NCI-H460 (cell line): ENCODE results near the gene KRT71. TPM values are rescaled to one million over a fixed set of nuclear protein-coding genes. Genes with fewer than 3 reads are reported as not detected.

Experiments used
- DNase-seq: peaks from one replicate; pipeline ENCODE4 v3.0.0-alpha.2; 2016; ENCODE audit warnings: low read depth; ENCODE audit errors: extremely low read depth
- total RNA-seq: library from RNA; depleted of rRNA; stranded (reverse); fragments of >200 nt; shearing (Covaris generic); gene quantifications from 2 replicates; pipeline ENCODE4 v1.2.3, GENCODE V29; 2014

The KRT71 gene
- total RNA-seq, 1 experiment from 2014 or later = not detected

GRCh38 chr12:52540531-52540930 is 12.4 kb downstream of the KRT71 start:
- no peak for DNase-seq

- no peak for DNase-seq
Observed at GRCh38 chr12:52539821-52540173, 13.1 kb downstream of the KRT71 start.

- DNase-seq = no peak
Observed at GRCh38 chr12:52539083-52539820, 13.7 kb downstream of the KRT71 start.

GRCh38 chr12:52537101-52537500 is 15.8 kb downstream of the KRT71 start:
- DNase-seq = no peak

GRCh38 chr12:52535574-52535973 is 17.4 kb downstream of the KRT71 start:
- DNase-seq = no peak

- no peak for DNase-seq
Observed at GRCh38 chr12:52534482-52534881, 18.5 kb downstream of the KRT71 start.

DNA sequence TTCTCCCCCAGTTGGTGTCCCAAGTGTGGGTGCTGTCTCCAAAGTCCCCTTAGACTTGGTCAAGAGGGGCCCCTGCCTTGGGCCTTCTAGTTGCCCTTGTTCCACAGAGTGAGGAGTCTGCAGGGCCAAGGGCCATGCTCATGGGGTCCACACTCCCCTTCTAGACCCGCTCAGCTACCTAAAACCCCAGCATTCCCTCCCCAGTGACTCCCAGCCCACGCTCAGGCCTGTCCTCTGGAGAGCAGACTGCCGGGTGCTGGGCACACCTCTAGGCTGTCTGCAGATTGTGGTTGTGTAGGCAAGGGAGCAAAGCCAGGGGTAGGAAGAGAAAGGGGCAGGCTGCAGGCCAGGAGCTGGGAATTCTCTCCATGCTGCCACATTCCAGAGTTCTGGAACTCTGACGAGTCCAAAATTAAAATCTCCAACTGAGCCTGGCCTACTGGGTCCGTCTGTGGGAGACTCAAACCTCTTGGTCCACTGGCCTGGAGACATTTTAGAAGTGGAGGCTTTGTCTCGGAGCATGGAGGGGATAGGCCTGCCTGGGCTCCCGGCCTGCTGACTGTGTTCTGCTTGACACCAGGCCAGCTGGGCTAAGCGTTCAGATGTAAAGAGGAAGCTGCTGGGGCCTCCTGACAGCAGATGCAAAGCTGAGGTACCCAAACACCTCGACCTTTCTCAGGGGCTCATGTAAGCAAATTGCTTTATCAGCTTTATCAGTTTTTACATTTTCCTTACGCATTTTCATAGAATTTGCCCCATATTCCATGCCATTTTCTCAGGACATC is 19.1 kb downstream of the KRT71 start:
- DNase-seq = no peak

DNA sequence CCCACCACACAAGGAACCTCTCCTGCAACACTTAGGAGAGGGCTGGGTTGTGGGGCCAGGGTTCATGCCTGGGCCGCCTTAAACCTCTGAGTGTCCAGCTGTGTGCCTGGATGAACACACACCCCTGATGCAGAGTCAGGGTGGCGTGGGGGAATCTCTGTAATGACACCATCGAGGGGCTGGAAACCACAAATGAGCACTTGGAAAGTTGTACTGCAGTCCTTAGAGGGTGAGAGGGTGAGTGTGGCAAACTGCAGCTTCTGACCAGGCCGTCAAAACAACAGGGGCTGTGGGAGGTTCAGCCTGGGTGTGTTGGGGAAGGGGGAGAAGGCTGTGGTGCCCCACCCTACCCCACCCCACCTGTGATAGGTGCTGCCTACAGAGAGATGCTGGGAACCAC is 20.3 kb downstream of the KRT71 start:
- DNase-seq = no peak

- no peak for DNase-seq
Observed at GRCh38 chr12:52531566-52532300, 21.2 kb downstream of the KRT71 start.

DNA sequence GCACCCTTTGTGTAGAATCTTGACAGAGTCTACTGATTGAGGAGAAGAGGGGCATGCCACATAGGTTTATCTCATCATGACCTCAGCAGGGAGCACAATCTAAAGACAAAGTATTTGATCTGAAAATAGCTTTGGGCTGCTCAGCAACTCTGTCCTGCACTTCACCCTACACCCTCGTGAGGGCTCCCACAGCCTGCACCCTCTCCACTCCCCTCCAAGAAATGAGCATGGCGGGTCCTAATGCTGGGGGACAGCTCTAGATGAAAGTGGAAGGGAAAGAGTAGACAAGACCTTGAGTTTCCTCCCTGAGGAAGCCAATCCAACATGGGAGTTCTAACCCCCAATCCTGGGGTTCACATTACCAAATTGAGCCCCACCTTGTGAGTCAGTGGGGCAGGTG is 22.0 kb downstream of the KRT71 start:
- no peak for DNase-seq

GRCh38 chr12:52530366-52530765 is 22.6 kb downstream of the KRT71 start:
- DNase-seq = no peak

- no peak for DNase-seq
Observed at GRCh38 chr12:52529846-52530245, 23.1 kb downstream of the KRT71 start.

GRCh38 chr12:52529417-52529816 is 23.5 kb downstream of the KRT71 start:
- DNase-seq = no peak

DNA sequence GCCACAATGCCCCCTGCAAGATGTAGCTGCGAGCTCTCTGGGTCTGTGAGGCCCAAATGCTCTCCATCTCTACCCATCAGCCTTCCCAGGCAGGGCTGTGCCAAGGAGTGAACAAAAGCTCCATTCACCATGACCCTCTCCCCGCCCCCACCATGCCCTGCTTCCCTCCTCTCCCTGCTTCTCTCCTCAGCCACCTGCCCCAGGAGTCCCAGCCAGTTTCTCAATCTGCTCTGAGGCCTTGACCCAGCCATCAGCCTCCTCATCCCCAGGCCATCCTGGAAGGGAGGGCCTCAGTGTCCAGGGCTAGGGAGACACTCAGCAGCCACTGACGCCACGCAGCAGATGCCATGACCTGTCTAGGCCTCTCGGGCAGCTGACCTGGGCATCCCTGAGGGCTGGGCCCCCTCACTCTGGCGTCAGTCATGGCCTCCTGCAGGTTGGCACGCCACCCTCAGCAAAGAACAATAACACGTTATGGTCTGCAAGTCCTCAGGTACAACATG is 24.3 kb downstream of the KRT71 start:
- DNase-seq = no peak

DNA sequence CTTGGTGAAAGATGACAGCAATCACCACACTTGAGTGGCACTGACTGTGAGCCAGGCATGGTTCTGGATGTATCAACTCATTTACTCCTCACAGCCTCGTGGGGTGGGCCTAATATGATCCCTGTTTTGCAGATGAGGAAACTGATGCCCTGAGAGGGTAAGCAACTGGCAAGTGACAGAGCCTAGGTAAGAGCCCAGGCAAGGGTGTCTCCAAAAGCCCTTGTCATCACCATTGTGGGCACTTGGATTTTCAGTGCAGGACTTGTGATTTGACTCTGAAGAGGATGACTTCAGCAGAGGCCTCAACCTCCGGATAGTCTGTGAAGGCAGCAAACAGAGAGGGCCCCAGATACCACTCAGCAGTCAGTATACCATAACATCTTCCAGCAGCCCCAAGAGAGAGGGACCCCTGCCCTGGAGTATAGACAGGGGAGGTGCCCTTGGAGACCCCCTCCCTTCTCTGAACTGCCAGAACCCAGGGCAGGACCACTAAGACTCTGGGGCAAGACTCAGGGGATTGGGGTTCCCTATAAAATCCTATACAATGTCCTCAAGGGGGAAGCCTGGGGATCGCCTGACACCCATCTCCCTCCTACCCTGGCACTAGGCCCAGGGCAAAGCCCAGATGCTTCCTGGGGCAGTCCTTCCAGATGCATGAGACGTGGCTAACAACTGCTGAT is 25.7 kb downstream of the KRT71 start:
- no peak for DNase-seq

DNA sequence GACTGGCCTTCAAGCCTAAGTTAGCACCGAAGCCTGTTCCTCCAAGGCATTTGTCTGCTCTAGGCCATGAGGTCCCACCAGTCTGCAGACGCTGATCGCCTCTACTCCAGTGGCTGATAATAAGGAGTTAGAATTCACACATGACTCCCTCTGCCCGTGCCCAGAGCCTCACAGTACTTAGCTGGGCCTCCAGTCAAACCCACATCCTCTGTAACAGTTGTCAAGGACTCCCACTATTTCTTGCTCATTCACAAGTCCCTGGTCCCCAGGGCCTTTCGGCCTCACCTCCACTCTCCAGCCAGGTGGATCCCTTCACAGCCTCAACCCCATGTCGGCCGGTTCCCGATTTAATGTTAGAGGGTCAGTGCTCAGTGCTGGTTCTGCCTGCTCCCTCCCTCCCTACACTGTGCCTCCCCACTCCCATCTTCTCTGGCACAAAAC is 26.4 kb downstream of the KRT71 start:
- DNase-seq = no peak

DNA sequence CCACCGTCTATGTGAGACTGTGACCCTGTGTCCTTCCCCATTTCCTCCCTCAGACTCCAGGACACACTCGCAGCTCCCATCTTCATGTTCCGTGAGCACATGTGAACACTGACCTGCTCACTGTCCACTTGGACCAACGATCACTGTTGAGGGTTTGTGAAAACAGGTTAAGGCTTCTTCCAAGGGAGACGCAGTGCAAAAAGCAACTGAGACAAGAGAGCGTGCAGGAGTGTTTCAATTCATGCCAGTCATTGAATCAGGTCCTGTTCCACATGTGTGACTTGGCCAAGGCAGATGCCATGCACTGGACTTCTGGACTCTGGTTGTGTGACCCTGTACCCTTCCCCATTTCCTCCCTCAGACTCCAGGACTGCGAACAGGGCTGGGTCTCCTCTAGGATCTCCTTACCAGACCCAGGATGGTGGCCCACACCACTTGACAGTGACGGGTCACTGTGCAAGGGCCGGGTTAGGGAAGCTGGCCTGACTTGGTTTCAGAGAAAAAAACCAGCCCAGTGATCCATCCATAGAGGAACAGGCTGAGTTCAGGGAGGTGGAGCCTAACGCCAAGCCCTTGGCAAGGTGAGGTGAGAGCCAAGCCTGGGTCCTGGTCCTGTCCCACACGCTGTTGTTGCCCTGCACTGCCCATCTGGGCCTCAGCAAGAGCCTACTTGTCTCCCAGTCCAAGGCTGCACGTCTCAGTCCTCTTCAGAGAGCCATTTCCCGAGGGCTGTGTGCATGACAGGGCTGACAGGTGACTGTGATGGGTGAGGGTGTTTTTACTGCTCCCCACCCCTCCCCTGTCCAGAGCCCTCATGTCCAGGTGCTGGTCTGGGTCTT is 27.1 kb downstream of the KRT71 start:
- no peak for DNase-seq

- no peak for DNase-seq
Observed at GRCh38 chr12:52524898-52525591, 27.9 kb downstream of the KRT71 start.

GRCh38 chr12:52524241-52524897 is 28.6 kb downstream of the KRT71 start:
- DNase-seq = no peak
